ENCODE data around the gene SEC14L3. TPM values are rescaled to one million over a fixed set of nuclear protein-coding genes. Genes with fewer than 3 reads are reported as not detected.

The SEC14L3 gene
- total RNA-seq, 1 donor from 2014 or later = 1.8 TPM

- intact Hi-C loops (cut with DNase I) = no loop called here
- DNase-seq (no peak), ATAC-seq (no peak)
- no peaks in the 10 kb centered on the region for H3K4me1 ChIP-seq
- no peak for TF ChIP-seq CTCF (IDR thresholded peaks at IDR 0.05)
- H3K9me3 ChIP-seq = no peaks in the 10 kb centered on the region
- H3K36me3 ChIP-seq = no peaks in the 10 kb centered on the region
- peak overlapping the region; percentile 67 for H3K27ac ChIP-seq
- peaks cover 6% of the 10 kb centered on the region for H3K27me3 ChIP-seq (ENCODE audit: low read depth)
- H3K4me3 ChIP-seq = no peak overlapping the region
These were observed 35.6 kb downstream of the SEC14L3 start for GRCh38 chr22:30436196-30436595.

GRCh38 chr22:30435674-30436126 is 36.1 kb downstream of the SEC14L3 start:
- peak overlapping the region; percentile 67 for H3K27ac ChIP-seq
- H3K36me3 ChIP-seq = no peaks in the 10 kb centered on the region
- intact Hi-C loops (cut with DNase I) = no loop called here
- H3K4me1 ChIP-seq = no peaks in the 10 kb centered on the region
- ATAC-seq (peak; percentile 53 to 64), DNase-seq (peak; percentile 54)
- H3K27me3 ChIP-seq (ENCODE audit: low read depth) = peaks cover 6% of the 10 kb centered on the region
- no peak overlapping the region for H3K4me3 ChIP-seq
- no peaks in the 10 kb centered on the region for H3K9me3 ChIP-seq
- peak; percentile 19 for TF ChIP-seq CTCF (IDR thresholded peaks at IDR 0.05)

- H3K27me3 ChIP-seq (ENCODE audit: low read depth) = peaks cover 3% of the 10 kb centered on the region
- ATAC-seq (no peak), DNase-seq (no peak)
- intact Hi-C loops (cut with DNase I) = no loop called here
- no peaks in the 10 kb centered on the region for H3K4me1 ChIP-seq
- TF ChIP-seq CTCF (IDR thresholded peaks at IDR 0.05) = no peak
- no peaks in the 10 kb centered on the region for H3K36me3 ChIP-seq
- peak overlapping the region; percentile 67 for H3K27ac ChIP-seq
- no peak overlapping the region for H3K4me3 ChIP-seq
- H3K9me3 ChIP-seq = no peaks in the 10 kb centered on the region
These were observed 37.0 kb downstream of the SEC14L3 start for GRCh38 chr22:30434843-30435242.

- intact Hi-C loops (cut with DNase I) = no loop called here
- TF ChIP-seq CTCF (IDR thresholded peaks at IDR 0.05) = no peak
These were observed 38.0 kb downstream of the SEC14L3 start for GRCh38 chr22:30433773-30434172.

GRCh38 chr22:30433227-30433626 is 38.6 kb downstream of the SEC14L3 start:
- Histone ChIP-seq H3K36me3 (no peaks in the 10 kb centered on the region), H3K4me3 (no peak overlapping the region), H3K27ac (no peak overlapping the region), H3K27me3 (ENCODE audit: low read depth) (no peaks in the 10 kb centered on the region), H3K4me1 (no peaks in the 10 kb centered on the region), H3K9me3 (no peaks in the 10 kb centered on the region)
- TF ChIP-seq CTCF (IDR thresholded peaks at IDR 0.05) = no peak
- DNase-seq = no peak
- intact Hi-C loops (cut with DNase I) = no loop called here
- no peak for ATAC-seq

More at GRCh38 chr22:30433773-30434172, 38.0 kb downstream of the SEC14L3 start:
- no peak overlapping the region for H3K4me3 ChIP-seq
- H3K4me1 ChIP-seq = no peaks in the 10 kb centered on the region
- H3K27ac ChIP-seq = no peak overlapping the region
- H3K9me3 ChIP-seq = no peaks in the 10 kb centered on the region
- H3K27me3 ChIP-seq (ENCODE audit: low read depth) = no peaks in the 10 kb centered on the region
- ATAC-seq = no peak
- no peaks in the 10 kb centered on the region for H3K36me3 ChIP-seq
- DNase-seq = no peak

- TF ChIP-seq CTCF (IDR thresholded peaks at IDR 0.05) = no peak
- no peak overlapping the region for H3K4me3 ChIP-seq
- no peaks in the 10 kb centered on the region for H3K4me1 ChIP-seq
- no peaks in the 10 kb centered on the region for H3K36me3 ChIP-seq
- intact Hi-C loops (cut with DNase I) = no loop called here
- H3K9me3 ChIP-seq = no peaks in the 10 kb centered on the region
- ATAC-seq (no peak), DNase-seq (no peak)
- no peak overlapping the region for H3K27ac ChIP-seq
- H3K27me3 ChIP-seq (ENCODE audit: low read depth) = no peaks in the 10 kb centered on the region
These were observed 39.3 kb downstream of the SEC14L3 start for GRCh38 chr22:30432520-30432919.
